T-helper 17 cell (primary cell): Measurements from ENCODE around the gene THUMPD3. TPM values are rescaled to one million over a fixed set of nuclear protein-coding genes. Genes with fewer than 3 reads are reported as not detected.
A peak's percentile ranks its signal among the peaks of the same experiment; 100 is the strongest.

ENCODE experiments used
- ATAC-seq: fragments of 150-1000 bp; cut with Tn5 transposase; 2 replicates; pipeline ENCODE4 v1.10.0; 2021; ENCODE audit warnings: mild to moderate bottlenecking, moderate library complexity
- DNase-seq, 3 donors: peaks; one replicate each; pipeline versions ENCODE4 v3.0.0 to v3.0.0-alpha.2; 2020 to 2021
- H3K9me3 ChIP-seq: one replicate; pipeline ENCODE4 v1.7.0; 2013; ENCODE audit warnings: low read length, mild to moderate bottlenecking; ENCODE audit not compliant: control insufficient read depth, poor library complexity, severe bottlenecking
- H3K27ac Mint-ChIP-seq: one replicate; pipeline ENCODE4 v1.8.0; 2022; ENCODE audit warnings: mild to moderate bottlenecking, moderate library complexity, mixed read lengths
- H3K27me3 Mint-ChIP-seq: one replicate; pipeline ENCODE4 v1.8.0; 2022; ENCODE audit warnings: mixed read lengths
- H3K36me3 Mint-ChIP-seq: one replicate; pipeline ENCODE4 v1.8.0; 2022; ENCODE audit warnings: low read depth, mixed read lengths
- H3K4me1 Mint-ChIP-seq: one replicate; pipeline ENCODE4 v1.8.0; 2022; ENCODE audit warnings: mild to moderate bottlenecking, mixed read lengths
- H3K4me3 Mint-ChIP-seq: one replicate; pipeline ENCODE4 v1.8.0; 2022; ENCODE audit warnings: mild to moderate bottlenecking, moderate library complexity, mixed read lengths
- total RNA-seq, 4 donors: library from RNA in 2 of 4; stranded (reverse) in 2 of 4; gene quantifications; one replicate each; pipeline ENCODE4 v1.2.3 and lab custom pipeline; 2022 to 2026

The THUMPD3 gene
- total RNA-seq, 2 donors from 2014 or later, result 36.9 to 50.3 TPM

DNA sequence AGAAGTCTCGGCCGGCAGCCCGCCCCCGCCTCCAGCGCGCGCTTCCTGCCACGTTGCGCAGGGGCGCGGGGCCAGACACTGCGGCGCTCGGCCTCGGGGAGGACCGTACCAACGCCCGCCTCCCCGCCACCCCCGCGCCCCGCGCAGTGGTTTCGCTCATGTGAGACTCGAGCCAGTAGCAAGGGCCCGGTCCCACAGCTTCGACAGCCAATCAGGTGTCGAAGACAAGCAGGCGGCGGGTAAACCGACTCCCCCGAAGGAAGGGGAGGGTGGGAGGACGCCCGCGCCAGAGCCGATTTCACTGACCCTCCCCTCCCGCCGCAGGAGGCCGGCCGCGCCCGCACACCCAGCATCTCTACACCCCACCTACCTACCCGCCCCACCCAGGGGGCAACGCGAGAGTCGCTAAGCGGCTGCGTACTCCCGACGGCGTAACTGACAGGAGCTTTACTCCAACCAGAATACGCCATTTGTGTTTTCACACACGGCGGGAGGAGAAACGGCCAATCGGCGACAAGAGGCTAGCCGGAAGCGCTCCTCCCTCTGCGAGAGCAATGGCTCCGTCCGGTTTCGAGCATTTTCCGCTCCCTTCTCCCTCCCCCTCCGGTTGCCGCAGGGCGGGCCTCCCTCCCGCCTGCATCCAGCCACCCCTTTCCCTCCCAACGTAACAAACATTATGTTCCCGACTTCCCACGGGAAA lies 33.9 kb downstream of the THUMPD3 start:
- Mint-ChIP-seq H3K36me3 (peaks cover 6% of the 10 kb centered on the region), H3K27ac (peak overlapping the region; percentile 100), H3K4me3 (peak overlapping the region; percentile 98), H3K4me1 (peaks cover 54% of the 10 kb centered on the region), H3K27me3 (no peaks in the 10 kb centered on the region)
- ATAC-seq (peak; percentile 73), DNase-seq (peak; percentile 97 to 100 (median 99))
- no peaks in the 10 kb centered on the region for H3K9me3 ChIP-seq

GRCh38 chr3:9397332-9397905 lies 34.6 kb downstream of the THUMPD3 start, which contains the start of gene SETD5:
SETD5 (plus strand) TSS chr3:9397615; CDS start chr3:9428939, 31,324 bp downstream.
- Mint-ChIP-seq H3K27me3 (no peaks in the 10 kb centered on the region), H3K4me3 (peak within 1 kb of the TSS; percentile 98), H3K27ac (peak within 1 kb of the TSS; percentile 100), H3K36me3 (peaks cover 6% of the 10 kb centered on the region), H3K4me1 (peaks cover 53% of the 10 kb centered on the region)
- ATAC-seq (peak; percentile 67), DNase-seq (peak; percentile 99 to 100 (median 100))
- no peaks in the 10 kb centered on the region for H3K9me3 ChIP-seq

GRCh38 chr3:9397906-9398699 lies 35.2 kb downstream of the THUMPD3 start:
- Mint-ChIP-seq H3K4me3 (peak overlapping the region; percentile 98), H3K27ac (peak overlapping the region; percentile 100), H3K27me3 (no peaks in the 10 kb centered on the region), H3K4me1 (peaks cover 60% of the 10 kb centered on the region), H3K36me3 (peaks cover 6% of the 10 kb centered on the region)
- peak in 2 of 3 donors; percentile 11 to 18 for DNase-seq
- no peaks in the 10 kb centered on the region for H3K9me3 ChIP-seq
- no peak for ATAC-seq

DNA sequence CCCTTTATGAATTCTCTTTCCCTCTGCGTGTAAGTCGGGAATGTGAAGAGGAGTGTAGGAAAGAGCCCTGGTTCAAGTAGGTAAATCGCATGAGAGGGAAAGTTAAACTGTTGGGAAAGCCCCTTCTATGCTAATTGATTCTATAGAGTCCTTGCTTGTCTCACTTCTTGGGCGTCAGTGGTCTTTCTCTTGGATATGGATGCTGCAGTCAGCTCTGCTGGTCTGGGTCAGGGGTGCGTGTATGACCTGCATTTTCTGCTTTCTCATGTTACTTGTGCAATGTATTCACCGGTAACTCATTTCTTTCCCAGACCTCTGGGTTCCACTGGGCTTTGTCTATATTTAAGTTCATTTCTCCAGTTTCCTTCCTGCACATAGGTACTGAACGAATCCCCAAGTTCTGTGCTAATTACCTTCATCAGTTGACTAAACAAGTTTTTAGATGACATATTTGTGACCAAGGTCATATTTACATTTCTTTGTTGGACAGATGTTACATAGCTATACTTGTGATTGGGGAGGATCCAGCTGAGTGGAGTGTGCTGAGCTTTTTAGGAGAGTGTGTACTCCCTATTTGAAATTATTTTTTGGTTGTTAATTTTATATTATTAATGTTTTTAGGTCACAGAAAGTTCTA lies 36.0 kb downstream of the THUMPD3 start:
- Mint-ChIP-seq H3K36me3 (peaks cover 6% of the 10 kb centered on the region), H3K4me3 (peak overlapping the region; percentile 98), H3K27ac (peak overlapping the region; percentile 100), H3K27me3 (no peaks in the 10 kb centered on the region), H3K4me1 (peaks cover 61% of the 10 kb centered on the region)
- ATAC-seq, result no peak
- no peak for DNase-seq
- no peaks in the 10 kb centered on the region for H3K9me3 ChIP-seq

- Mint-ChIP-seq H3K27me3 (no peaks in the 10 kb centered on the region), H3K4me3 (peak overlapping the region; percentile 98), H3K27ac (peak overlapping the region; percentile 100), H3K36me3 (peaks cover 6% of the 10 kb centered on the region), H3K4me1 (peaks cover 63% of the 10 kb centered on the region)
- DNase-seq (no peak), ATAC-seq (no peak)
- no peaks in the 10 kb centered on the region for H3K9me3 ChIP-seq
Measured at GRCh38 chr3:9399337-9399703, 36.5 kb downstream of the THUMPD3 start.

DNA sequence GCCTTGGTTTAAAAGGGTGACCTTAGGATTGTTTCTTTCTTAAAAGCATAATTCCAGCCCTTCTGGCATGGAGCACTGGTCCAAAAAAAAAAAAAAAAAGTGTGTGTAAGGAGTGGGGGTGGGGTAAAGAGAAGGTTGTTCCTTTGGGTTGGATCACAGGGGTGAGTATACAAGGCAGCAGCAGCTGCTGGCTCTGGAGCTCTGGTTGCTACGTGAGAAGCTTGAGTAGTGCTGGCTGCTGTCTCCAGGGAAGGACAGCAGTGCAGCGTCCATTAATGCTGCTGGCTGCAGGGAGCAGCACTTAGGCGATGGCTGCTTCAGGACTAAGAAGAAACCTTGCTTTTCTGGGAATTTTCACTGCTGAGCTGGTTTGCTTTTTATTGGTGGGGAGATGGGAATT lies 36.9 kb downstream of the THUMPD3 start:
- H3K27ac Mint-ChIP-seq, result peak overlapping the region; percentile 100
- peaks cover 62% of the 10 kb centered on the region for H3K4me1 Mint-ChIP-seq
- H3K4me3 Mint-ChIP-seq, result peak overlapping the region; percentile 98
- DNase-seq, result no peak
- no peak for ATAC-seq
- no peaks in the 10 kb centered on the region for H3K9me3 ChIP-seq
- no peaks in the 10 kb centered on the region for H3K27me3 Mint-ChIP-seq
- H3K36me3 Mint-ChIP-seq, result peaks cover 6% of the 10 kb centered on the region

DNA sequence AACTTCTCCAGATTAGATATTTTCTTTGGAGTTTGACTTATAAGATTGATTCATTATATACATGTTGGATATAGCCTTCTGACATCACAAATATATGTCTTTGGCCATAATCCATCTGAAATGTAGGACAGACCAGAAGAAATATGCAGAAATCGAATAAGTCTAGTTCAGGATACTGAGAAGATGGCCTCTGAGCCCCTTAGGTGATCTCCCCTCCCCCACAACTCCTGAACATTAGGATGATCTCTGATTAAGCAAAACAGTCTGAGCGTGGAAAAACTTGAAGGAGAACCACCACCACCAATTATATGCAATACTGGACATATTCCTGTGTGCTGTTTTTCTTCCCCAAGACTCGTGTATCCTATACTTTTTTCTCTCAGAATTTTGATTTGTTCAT lies 37.8 kb downstream of the THUMPD3 start:
- Mint-ChIP-seq H3K4me3 (peak overlapping the region; percentile 39), H3K27ac (peak overlapping the region; percentile 37), H3K27me3 (no peaks in the 10 kb centered on the region), H3K4me1 (peaks cover 57% of the 10 kb centered on the region), H3K36me3 (peaks cover 6% of the 10 kb centered on the region)
- ATAC-seq (no peak), DNase-seq (no peak)
- H3K9me3 ChIP-seq, result no peaks in the 10 kb centered on the region

DNA sequence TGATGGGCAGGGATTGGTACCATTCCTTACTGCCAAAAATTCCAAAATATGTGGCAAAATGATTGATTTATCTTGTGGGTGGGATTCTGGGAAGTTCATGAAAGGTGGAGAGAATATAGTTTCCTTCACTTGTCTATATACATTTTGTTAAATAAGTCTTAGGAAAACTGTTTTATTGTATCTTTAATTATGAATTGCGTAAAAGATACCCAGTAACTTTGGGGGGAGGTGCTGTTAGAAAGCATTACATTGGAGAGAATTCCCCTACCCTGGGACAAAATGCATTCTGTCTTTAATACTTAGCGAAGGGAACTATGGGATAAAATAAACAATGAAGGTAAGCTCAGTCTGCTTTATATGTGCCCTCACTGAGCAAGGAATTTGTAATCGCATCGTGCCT lies 39.1 kb downstream of the THUMPD3 start:
- DNase-seq, result no peak
- no peaks in the 10 kb centered on the region for H3K9me3 ChIP-seq
- Mint-ChIP-seq H3K4me1 (peaks cover 56% of the 10 kb centered on the region), H3K27ac (no peak overlapping the region), H3K36me3 (peaks cover 6% of the 10 kb centered on the region), H3K4me3 (no peak overlapping the region), H3K27me3 (no peaks in the 10 kb centered on the region)
- ATAC-seq, result no peak

GRCh38 chr3:9402410-9403228 lies 39.8 kb downstream of the THUMPD3 start:
- H3K27ac Mint-ChIP-seq, result peak overlapping the region; percentile 27

DNA sequence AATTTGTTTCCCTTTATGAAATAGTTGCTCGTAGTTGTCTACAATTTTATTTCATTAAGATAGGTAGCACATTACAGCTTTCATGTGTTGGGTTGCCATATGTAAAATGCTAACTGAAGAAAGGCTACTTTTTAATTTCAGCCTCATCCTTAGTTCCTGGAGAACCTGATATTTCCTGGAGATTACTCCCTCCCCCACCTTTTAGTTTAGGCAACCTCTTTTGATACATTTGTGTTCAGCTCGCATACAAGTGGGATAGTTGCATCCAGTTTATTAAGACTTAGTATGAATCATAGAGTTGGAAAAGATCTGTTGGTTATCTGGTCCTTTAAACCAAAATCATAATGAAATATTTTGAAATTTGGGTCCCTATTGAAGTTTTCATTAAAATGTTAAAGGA lies 40.6 kb downstream of the THUMPD3 start:
- Mint-ChIP-seq H3K27me3 (no peaks in the 10 kb centered on the region), H3K36me3 (peaks cover 3% of the 10 kb centered on the region), H3K4me3 (no peak overlapping the region), H3K27ac (no peak overlapping the region), H3K4me1 (peaks cover 55% of the 10 kb centered on the region)
- DNase-seq (no peak), ATAC-seq (no peak)
- H3K9me3 ChIP-seq, result no peaks in the 10 kb centered on the region

More at GRCh38 chr3:9402410-9403228, 39.8 kb downstream of the THUMPD3 start:
- DNase-seq (no peak), ATAC-seq (no peak)
- Mint-ChIP-seq H3K36me3 (peaks cover 6% of the 10 kb centered on the region), H3K4me3 (peak overlapping the region; percentile 56), H3K4me1 (peaks cover 57% of the 10 kb centered on the region), H3K27me3 (no peaks in the 10 kb centered on the region)
- H3K9me3 ChIP-seq, result no peaks in the 10 kb centered on the region

DNA sequence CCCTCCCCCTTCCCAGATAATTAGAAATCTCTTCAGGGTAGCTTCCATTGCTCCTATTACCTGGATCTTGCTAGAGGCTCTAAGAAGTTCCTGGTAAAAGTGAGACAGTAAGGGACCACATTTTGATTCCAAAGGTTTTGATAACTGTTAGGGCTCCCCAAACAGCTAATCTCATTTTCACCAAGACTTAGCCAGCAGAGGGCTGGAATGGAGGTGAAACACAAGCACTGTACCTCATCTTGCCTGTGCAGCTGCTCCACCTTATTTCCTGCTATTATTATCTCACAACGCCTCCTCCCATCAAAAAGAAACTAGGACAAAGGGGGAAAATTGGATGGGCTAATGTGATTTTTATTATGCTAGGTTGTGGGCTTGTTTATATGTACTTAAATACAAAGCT lies 41.8 kb downstream of the THUMPD3 start:
- peak overlapping the region; percentile 21 for H3K27ac Mint-ChIP-seq
- H3K9me3 ChIP-seq, result no peaks in the 10 kb centered on the region
- no peaks in the 10 kb centered on the region for H3K27me3 Mint-ChIP-seq
- H3K36me3 Mint-ChIP-seq, result peaks cover 3% of the 10 kb centered on the region
- ATAC-seq (peak; percentile 87), DNase-seq (no peak)
- peak overlapping the region; percentile 55 for H3K4me3 Mint-ChIP-seq
- H3K4me1 Mint-ChIP-seq, result peaks cover 54% of the 10 kb centered on the region

DNA sequence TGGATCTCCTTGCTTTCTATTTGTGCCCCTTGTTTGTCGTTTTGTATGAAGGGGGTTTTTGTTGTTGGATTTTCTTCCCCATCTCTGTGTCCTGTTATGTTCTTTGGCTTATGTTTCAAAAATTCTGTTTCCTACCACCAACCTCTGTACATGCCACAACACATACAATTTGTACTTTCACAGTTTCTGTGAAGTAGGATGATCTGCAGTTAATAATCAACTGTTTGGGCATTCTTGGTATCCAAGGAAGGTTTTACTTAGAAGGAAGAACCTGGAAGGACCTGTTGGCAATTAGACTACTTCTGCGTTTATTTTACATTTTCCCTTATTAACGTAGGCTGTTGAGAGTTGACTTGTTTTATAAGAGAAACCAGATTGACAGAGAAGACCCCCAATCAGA lies 42.9 kb downstream of the THUMPD3 start:
- DNase-seq (no peak), ATAC-seq (no peak)
- peaks cover 54% of the 10 kb centered on the region for H3K4me1 Mint-ChIP-seq
- H3K36me3 Mint-ChIP-seq, result peaks cover 4% of the 10 kb centered on the region
- no peak overlapping the region for H3K4me3 Mint-ChIP-seq
- peak overlapping the region; percentile 54 for H3K27ac Mint-ChIP-seq
- H3K27me3 Mint-ChIP-seq, result no peaks in the 10 kb centered on the region
- no peaks in the 10 kb centered on the region for H3K9me3 ChIP-seq
